K562 (cell line): Measurements from ENCODE around the gene SAT1. TPM values are rescaled to one million over a fixed set of nuclear protein-coding genes. Genes with fewer than 3 reads are reported as not detected.

Experiments used
- ATAC-seq: fragments of 200-7000 bp; cut with Tn5 transposase; 3 replicates; pipeline ENCODE4 v1.9.1; 2020; ENCODE audit warnings: moderate library complexity
- BruUV-seq: library from RNA; stranded (reverse); fragments of 400-500 nt; replicated peaks from 2 replicates; lab custom pipeline; 2021; lab: Mats Ljungman, UMichigan
- CTCF ChIA-PET: fragments of 300-600 bp; formaldehyde crosslinking; extraction: SDS; loops from one replicate; lab custom pipeline; 2021; ENCODE audit warnings: low intra/inter-chr PET ratio; lab: Yijun Ruan, JAX
- POLR2A ChIA-PET: fragments of 300-600, 350-650 bp; sonication (Branson Sonifier 250); formaldehyde crosslinking; extraction: SDS; loops from one replicate; lab custom pipeline; 2021; ENCODE audit warnings: antibody characterized with exemption, inconsistent platforms; lab: Yijun Ruan, JAX
- DNase-seq, 4 experiments: peaks; one replicate each; pipeline versions ENCODE4 v3.0.0 to v3.0.0-alpha.2; 2011 to 2018; ENCODE audit warnings: low spot score in 3 of 4, mixed read lengths in 3 of 4; ENCODE audit errors: extremely low read depth in 1 of 4
- FAIRE-seq: peaks from 2 replicates; lab custom pipeline; 2011; peaks lifted over from hg19 to GRCh38; lab: Jason Lieb, UNC
- H2AFZ ChIP-seq: 2 replicates; pipeline ENCODE4 v1.6.0; 2011; ENCODE audit warnings: low read depth, low read length, control low read depth, inconsistent platforms
- H3K27ac ChIP-seq: fragments of 200-600 bp; 3 replicates; pipeline ENCODE4 v1.8.0; 2011; ENCODE audit warnings: low read depth, mild to moderate bottlenecking, control low read depth, inconsistent platforms, low read length, moderate library complexity, mixed read lengths; ENCODE audit errors: extremely low read depth
- H3K27me3 ChIP-seq, 2 experiments: fragments of 300-600 bp in 1 of 2; 2 replicates in 1 of 2; 3 replicates in 1 of 2; pipeline versions ENCODE4 v1.6.0 to v1.8.0; 2011; ENCODE audit warnings: inconsistent platforms in 2 of 2, low read length in 2 of 2, mild to moderate bottlenecking in 1 of 2, mixed read lengths in 1 of 2, moderate library complexity in 1 of 2; ENCODE audit not compliant: control insufficient read depth in 2 of 2, insufficient read depth in 2 of 2
- H3K36me3 ChIP-seq: fragments of 300-600 bp; 3 replicates; pipeline ENCODE4 v1.8.0; 2011; ENCODE audit warnings: mild to moderate bottlenecking, low read length, inconsistent platforms; ENCODE audit not compliant: control insufficient read depth, insufficient read depth
- H3K4me1 ChIP-seq, 2 experiments: fragments of 200-600 bp in 1 of 2; replicated peaks in 1 of 2; 2 replicates in 1 of 2; 3 replicates in 1 of 2; pipeline versions ENCODE4 v1.5.1 to v1.8.0; 2011; ENCODE audit warnings: inconsistent platforms in 2 of 2, low read length in 2 of 2, mild to moderate bottlenecking in 1 of 2, mixed read lengths in 1 of 2, moderate library complexity in 1 of 2; ENCODE audit not compliant: control insufficient read depth in 2 of 2, insufficient read depth in 2 of 2
- H3K4me2 ChIP-seq: 2 replicates; pipeline ENCODE4 v1.6.1; 2011; ENCODE audit warnings: low read length, control low read depth, inconsistent platforms, mixed read lengths; ENCODE audit not compliant: insufficient read depth
- H3K4me3 ChIP-seq: fragments of 200-600 bp; sonication (generic), shearing (Covaris generic); 2 replicates; pipeline ENCODE4 v1.5.1; 2016; ENCODE audit warnings: control low read depth, inconsistent platforms
- H3K79me2 ChIP-seq: fragments of 200-600 bp; 3 replicates; pipeline ENCODE4 v1.8.0; 2011; ENCODE audit warnings: low read length, inconsistent platforms; ENCODE audit not compliant: control insufficient read depth, insufficient read depth
- H3K9ac ChIP-seq, 2 experiments: 2 replicates each; pipeline versions ENCODE4 v1.6.0 to v1.6.1; 2011; ENCODE audit warnings: low read depth in 2 of 2, low read length in 2 of 2, control low read depth in 1 of 2, inconsistent platforms in 1 of 2, mild to moderate bottlenecking in 1 of 2, mixed read lengths in 1 of 2; ENCODE audit not compliant: insufficient read depth in 1 of 2
- H3K9me1 ChIP-seq: one replicate; pipeline ENCODE4 v1.6.0; 2011; ENCODE audit warnings: inconsistent platforms, mild to moderate bottlenecking, low read length, moderate library complexity; ENCODE audit not compliant: control insufficient read depth, insufficient read depth
- H3K9me3 ChIP-seq: replicated peaks from 2 replicates; pipeline ENCODE4 v1.5.1; 2011; ENCODE audit warnings: low read depth, low read length, inconsistent platforms; ENCODE audit not compliant: control insufficient read depth, insufficient read depth
- H4K20me1 ChIP-seq: replicated peaks from 2 replicates; pipeline ENCODE4 v1.6.1; 2011; ENCODE audit warnings: low read length, inconsistent platforms, mixed read lengths; ENCODE audit not compliant: control insufficient read depth, insufficient read depth
- ARID1B ChIP-seq: fragments of 450-650 bp; IDR thresholded peaks from 2 replicates; pipeline ENCODE4 v1.6.1; 2016; ENCODE audit warnings: antibody characterized with exemption, mild to moderate bottlenecking, inconsistent platforms
- CHD7 ChIP-seq: fragments of 200-600 bp; sonication (generic); IDR thresholded peaks from one replicate; pipeline ENCODE4 v1.6.1; 2012; ENCODE audit warnings: mild to moderate bottlenecking, low read depth, low read length, inconsistent platforms
- DIDO1 ChIP-seq: fragments of 450-650 bp; IDR thresholded peaks from 2 replicates; pipeline ENCODE4 v1.6.1; 2016; ENCODE audit warnings: low read depth, missing biosample characterization, missing genetic modification characterization
- HCFC1 ChIP-seq: IDR thresholded peaks from 2 replicates; pipeline ENCODE4 v1.6.1; 2012; ENCODE audit warnings: low read depth, low read length, improper control_type of control experiment
- HDAC1 ChIP-seq, 2 experiments: fragments of 450-650 bp; IDR thresholded peaks; 2 replicates each; pipeline ENCODE4 v1.6.1; 2016 to 2017; ENCODE audit warnings: inconsistent platforms in 1 of 2, mild to moderate bottlenecking in 1 of 2, moderate library complexity in 1 of 2
- NBN ChIP-seq: fragments of 450-650 bp; IDR thresholded peaks from 2 replicates; pipeline ENCODE4 v1.6.1; 2016; ENCODE audit warnings: low read depth, mild to moderate bottlenecking
- PBX2 ChIP-seq, 2 experiments: IDR thresholded peaks in 1 of 2; conservative IDR thresholded peaks in 1 of 2; 2 replicates each; pipeline ENCODE4 v1.6.1; 2016; ENCODE audit warnings: low read depth in 2 of 2, mild to moderate bottlenecking in 1 of 2, missing compliant biosample characterization in 1 of 2, missing genetic modification characterization in 1 of 2, moderate library complexity in 1 of 2
- SMARCC2 ChIP-seq: fragments of 450-650 bp; IDR thresholded peaks from 2 replicates; pipeline ENCODE4 v1.6.1; 2017; ENCODE audit warnings: antibody characterized with exemption, moderate library complexity, mild to moderate bottlenecking, low read depth
- ZNF146 ChIP-seq: IDR thresholded peaks from one replicate; pipeline ENCODE4 v1.6.1; 2018; ENCODE audit warnings: missing compliant biosample characterization; ENCODE audit not compliant: unreplicated experiment
- WGBS: fragments of 100-300 bp; shearing (Covaris generic); methylation state at CpG from one replicate; pipeline ENCODE4 v1.1.6; 2016; ENCODE audit warnings: low coverage, mixed read lengths; ENCODE audit not compliant: insufficient coverage; ENCODE audit errors: missing lambda C conversion rate; 5-methylcytosine and 5-hydroxymethylcytosine counted together
- in situ Hi-C: fragments of 300-500 bp; cut with MboI; formaldehyde crosslinking; loops from 4 replicates; pipeline ENCODE4 v1.15.0; 2018; ENCODE audit warnings: inconsistent platforms, mixed read lengths
- intact Hi-C: fragments of 100-400 bp; cut with micrococcal nuclease; formaldehyde crosslinking; loops from 2 replicates; pipeline ENCODE4 v1.14.2; 2022
- polyA plus RNA-seq, 8 experiments: library from polyadenylated mRNA; depleted of rRNA in 4 of 8; stranded (reverse) in 5 of 8; unstranded in 3 of 8; fragments of >200 nt; fragmentation: Nextera tagmentation in 2 of 8; fragmentation: Illumina TruSeq in 1 of 8; extraction: Ambion mirVana in 2 of 8; extraction: Trizol in 1 of 8; gene quantifications; 2 replicates each; pipeline versions ENCODE4 v1.2.1 to v1.2.3, GENCODE V29; 2011 to 2014; ENCODE audit warnings: inconsistent platforms in 1 of 8, missing spikeins in 1 of 8
- total RNA-seq, 7 experiments: library from RNA; depleted of rRNA in 6 of 7; stranded (reverse); fragments of >200 nt in 6 of 7; fragmentation: Illumina TruSeq in 2 of 7; extraction: Trizol in 2 of 7; gene quantifications; 2 replicates each; pipeline versions ENCODE4 v1.2.1 to v1.2.3, GENCODE V29; 2011 to 2021; ENCODE audit warnings: low replicate concordance in 1 of 7

Gene SAT1
- total and polyA plus RNA-seq, 9 of the 15 experiments (the other 6 are each of a cell fraction or from before 2014, with no cell fraction given): 47.4 to 194 (median 74.1) TPM

GRCh38 chrX:23765868-23766267, 17.1 kb upstream of the SAT1 start:
- intact Hi-C loops: no loop called here
- no peaks in the 10 kb centered on the region for H3K36me3 ChIP-seq
- H3K9ac ChIP-seq: no peak overlapping the region
- ATAC-seq: no peak
- DNase-seq: no peak
- TF ChIP-seq CHD7 (no peak), SMARCC2 (no peak), DIDO1 (tag) (no peak), HDAC1 (IDR thresholded peaks at IDR 0.05) (no peak), ARID1B (no peak), ZNF146 (CRISPR knock-in tag) (no peak), HCFC1 (no peak), PBX2 (CRISPR knock-in tag; IDR thresholded peaks at IDR 0.05; ENCODE audit: low read depth) (no peak), PBX2 (tag; conservative IDR thresholded peaks at IDR 0.05; ENCODE audit: low read depth) (no peak), NBN (no peak)
- BruUV-seq: no TSS peak
- no peak overlapping the region for H3K4me2 ChIP-seq
- no peaks in the 10 kb centered on the region for H3K9me1 ChIP-seq
- no peak overlapping the region for H3K27ac ChIP-seq
- in situ Hi-C loops: no loop called here
- H3K4me1 ChIP-seq: peaks cover 0 to 8% of the 10 kb centered on the region in 2 experiments; a peak in 2 of 5 replicates
- 47% methylated on average over 5 of the region's 16 CpGs for WGBS
- no peaks in the 10 kb centered on the region for H4K20me1 ChIP-seq
- H3K27me3 ChIP-seq: no peaks in the 10 kb centered on the region
- H2AFZ ChIP-seq: no peak overlapping the region
- no peaks in the 10 kb centered on the region for H3K9me3 ChIP-seq
- CTCF ChIA-PET: no interaction called here
- H3K79me2 ChIP-seq: no peaks in the 10 kb centered on the region
- POLR2A ChIA-PET: no interaction called here
- no peak overlapping the region for H3K4me3 ChIP-seq
- no peak for FAIRE-seq
